Stimulated activated CD8-positive, alpha-beta memory T cell treated with anti-CD3 and anti-CD28 coated beads, Interleukin-15, amount 100 ng/mL, for 4 hours (primary cell): ENCODE data around the gene RASAL2.

Experiments
- DNase-seq, 2 donors: peaks; one replicate each; pipeline ENCODE4 v3.0.0-alpha.2; 2020; ENCODE audit warnings: low read depth in 2 of 2

Gene RASAL2

DNA sequence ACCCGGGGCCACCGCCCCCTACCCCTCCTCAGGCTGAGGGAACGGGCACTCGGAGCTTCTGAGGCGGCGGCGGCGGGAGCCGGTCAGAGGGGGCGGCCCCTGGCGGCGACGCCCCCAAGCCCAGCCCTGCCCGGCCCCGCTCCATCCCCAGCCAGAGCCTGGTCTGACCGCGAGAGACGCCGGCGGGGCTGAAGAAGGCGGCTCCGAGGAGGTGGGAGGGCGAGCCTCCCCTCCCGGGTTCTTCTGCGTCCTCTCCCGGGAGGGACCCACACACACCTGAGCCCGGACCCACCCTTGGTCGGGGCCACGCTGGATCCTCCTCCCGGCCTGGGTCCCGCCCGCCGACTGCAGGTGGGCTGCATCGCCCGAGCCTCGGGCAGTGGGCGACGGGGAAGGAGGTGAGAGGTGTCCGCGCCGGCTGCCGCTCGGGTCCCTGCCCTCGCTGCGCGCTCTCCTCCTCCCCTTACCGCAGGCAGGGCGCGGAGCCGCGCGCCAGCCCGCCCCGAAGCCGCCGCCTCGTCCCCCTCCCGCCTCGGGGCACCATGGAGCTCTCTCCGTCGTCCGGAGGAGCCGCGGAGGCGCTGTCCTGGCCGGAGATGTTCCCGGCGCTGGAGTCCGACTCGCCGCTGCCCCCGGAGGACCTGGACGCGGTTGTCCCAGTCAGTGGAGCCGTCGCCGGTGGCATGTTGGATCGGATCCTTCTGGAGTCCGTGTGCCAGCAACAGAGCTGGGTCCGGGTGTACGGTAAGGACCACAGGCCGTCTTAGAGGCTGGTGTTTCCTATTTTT lies at the start of gene RASAL2:
RASAL2 (plus strand) TSS at position 154 of the 788 bp plus-strand sequence; CDS start at position 543, 389 bp downstream.
- DNase-seq: peak in 1 of 2 donors; percentile 0

DNA sequence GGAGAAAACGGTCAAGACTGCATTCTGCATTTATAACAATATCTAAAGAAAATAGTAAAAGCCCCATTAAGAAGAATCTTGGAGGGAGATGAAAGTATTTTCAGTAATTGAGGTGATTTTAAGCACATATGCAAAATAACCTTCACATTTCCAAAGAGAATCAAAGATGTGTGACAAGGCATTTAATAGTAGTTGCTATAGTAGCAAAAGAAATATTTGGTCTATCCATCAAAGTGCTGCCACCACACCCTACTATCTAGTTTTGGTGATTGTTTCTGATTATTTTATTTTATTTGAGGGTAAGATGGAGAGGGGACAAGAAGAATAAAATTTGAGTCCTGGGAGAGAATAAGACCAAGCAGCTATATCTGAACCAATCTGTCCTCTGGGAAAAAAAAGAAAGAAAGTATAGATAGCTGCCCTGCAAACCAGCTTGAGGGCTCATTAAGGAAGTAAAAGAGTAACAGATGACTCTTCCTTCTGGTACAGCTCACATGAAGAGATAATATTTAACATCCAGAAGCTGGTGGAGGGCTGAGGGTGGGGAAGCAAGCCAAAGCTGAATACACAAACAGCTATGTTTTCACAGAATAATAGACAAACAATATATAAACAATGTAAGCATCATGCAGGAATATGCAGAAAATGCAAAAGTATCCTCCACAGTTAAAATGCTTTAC lies 47.2 kb upstream of the RASAL2 start:
- DNase-seq: no peak

DNA sequence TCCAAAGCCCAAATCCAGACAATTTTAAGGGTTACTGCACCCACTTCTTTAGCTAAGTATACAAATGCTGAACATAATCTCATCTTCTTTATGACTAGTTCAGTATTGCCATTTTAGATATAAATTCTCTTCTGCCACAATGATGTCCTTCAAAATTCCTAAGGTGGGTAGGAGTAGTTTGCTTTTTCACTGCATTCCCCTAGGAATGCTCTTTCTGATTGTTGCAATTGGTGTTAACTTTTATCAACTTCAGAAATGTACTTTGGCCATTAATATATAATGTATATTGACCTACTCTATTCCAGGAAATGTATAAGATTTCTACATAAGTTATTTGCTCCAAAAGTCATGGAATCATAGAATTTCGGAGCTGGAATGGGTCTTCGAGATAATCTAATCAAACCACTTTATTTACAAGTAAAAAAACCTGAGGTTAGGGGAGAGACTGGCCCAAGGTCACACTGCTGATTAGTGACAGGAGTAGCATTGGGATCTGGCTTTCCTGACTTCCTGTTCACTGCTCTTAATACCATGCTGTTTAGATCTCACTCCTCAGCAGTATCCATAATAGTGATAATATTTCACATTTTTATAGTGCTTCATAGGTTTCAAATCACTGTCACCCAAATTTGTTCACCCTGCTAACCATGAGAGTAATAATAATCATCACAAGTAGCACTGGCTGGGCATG lies 46.4 kb upstream of the RASAL2 start:
- DNase-seq: no peak

DNA sequence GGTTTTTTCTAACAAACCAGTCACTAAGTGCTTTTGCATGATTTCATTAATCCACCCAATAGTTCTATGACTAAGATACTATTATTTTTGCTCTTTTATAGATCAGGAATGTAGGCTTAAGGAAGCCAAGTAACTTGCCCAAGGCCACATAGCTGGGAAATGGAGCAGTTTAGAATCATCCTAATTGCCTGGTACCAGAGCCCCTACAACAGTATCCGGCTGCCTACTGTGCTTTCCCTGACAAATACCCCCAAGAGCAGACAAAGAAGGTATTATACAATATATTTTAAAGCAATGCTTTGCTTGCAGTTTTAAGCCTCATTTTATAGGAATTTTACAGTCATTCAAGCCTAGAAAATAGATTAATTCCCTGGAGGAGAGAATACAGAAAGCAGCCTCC lies 45.5 kb upstream of the RASAL2 start:
- DNase-seq: no peak

DNA sequence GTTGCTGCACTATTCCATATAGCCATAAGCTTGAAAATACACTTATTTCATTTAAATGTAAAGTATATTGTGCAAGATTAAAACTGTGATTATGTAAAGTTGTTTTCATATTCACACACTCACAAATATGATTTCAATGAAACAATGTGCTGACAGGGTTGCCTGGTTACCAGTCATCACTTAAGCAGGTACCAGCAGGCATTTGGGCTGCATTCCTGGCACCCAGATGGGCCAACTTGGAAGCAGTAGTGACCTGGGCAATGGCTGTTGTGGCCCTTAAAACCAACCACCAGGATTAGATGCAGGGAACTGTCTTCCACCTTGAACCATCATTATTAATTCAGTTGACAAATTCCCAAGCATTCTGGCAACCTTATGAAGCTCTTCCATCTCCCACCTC lies 45.0 kb upstream of the RASAL2 start:
- DNase-seq: no peak

DNA sequence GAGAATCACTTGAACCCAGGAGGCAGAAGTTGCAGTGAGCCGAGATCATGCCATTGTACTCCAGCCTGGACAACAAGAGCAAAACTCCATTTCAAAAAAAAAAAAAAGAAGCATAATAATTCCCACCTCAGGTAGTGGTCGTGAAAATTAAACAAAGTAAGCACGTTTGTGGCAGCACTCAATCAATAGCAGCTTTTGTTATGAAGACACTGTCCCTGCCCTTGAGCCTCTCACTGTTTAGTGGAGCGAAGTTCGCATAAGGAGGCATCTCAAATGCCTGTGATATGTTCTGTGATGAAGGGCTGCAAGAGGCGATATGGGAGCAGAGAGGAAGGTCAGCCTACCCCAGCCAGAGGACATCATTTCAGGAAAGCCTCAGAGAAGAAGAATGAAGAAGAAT lies 43.8 kb upstream of the RASAL2 start:
- no peak for DNase-seq

DNA sequence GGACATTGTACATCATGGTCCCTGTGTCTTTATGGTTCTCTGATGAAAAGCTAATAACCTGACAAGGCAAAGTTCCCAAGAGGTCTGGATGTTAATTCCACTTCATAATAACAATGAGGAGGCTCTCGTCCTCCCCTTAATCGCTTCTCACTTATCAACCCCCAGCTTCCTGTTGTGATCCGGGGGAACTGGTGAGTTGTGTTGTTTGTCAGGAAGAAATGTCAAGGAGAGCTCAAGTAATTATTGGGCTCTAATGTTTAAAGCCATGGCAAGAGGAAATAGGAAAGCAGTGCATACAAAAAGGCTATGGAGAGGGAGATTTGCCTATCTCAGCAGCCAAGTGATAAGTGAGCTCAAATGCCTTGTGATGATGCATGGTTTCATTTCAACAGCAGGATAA lies 42.8 kb upstream of the RASAL2 start:
- no peak for DNase-seq

DNA sequence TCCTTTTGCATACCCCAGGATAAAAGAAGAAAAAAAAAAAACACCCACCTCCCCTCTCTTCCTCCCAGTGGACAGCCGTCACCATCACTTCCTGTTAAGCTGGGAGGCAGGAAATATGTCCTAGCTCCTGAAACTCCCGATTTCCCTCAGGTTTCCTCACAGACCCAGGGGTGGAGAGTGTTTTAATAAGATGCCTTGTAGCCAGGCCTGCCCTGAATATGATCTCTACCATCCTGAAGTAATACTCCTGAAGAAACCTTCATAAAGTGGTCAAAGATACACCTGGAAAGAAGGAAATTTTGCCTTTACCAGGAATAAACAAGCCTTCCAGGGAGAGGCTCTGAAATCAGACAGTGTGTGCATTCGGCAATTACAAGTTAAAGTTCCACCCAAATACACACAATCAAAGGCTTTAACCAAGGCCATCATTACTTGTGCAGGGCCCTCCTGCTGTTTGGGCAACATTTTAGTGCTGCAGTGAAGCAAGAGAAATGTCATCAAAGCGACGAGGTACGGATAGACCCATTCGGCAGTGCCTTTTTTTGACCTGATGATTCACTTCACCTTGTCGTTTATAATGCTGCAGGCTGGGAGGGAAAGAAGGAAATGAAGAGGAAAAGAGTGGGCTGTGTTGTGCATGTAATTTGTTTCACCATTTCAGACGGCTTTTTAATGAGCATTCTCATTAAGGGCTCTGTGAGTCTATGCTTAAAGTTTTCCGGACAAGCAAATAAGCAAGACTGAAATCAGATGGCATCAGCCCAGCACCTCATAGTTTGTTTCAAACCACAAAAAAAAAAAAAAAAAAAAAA lies 41.0 kb upstream of the RASAL2 start:
- no peak for DNase-seq

DNA sequence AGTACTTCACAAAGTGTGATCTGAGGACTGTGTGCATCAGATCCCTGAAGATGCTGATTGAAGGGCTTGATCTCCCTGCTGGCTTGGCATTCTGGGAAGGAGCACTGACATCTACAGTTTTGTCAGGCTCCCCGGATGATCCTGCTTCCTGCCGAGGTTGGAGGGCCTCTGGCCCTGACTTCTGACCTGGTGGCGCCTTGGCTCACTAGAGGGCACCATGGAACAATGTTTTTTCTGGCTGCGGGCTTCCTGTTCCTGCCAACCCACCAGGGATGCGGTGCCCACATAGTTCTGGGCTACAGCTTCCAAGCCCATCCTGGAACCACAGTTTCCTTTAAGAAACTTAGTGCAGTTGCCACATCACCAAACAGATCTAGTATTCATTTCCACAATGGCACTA lies 38.8 kb upstream of the RASAL2 start:
- DNase-seq: no peak

DNA sequence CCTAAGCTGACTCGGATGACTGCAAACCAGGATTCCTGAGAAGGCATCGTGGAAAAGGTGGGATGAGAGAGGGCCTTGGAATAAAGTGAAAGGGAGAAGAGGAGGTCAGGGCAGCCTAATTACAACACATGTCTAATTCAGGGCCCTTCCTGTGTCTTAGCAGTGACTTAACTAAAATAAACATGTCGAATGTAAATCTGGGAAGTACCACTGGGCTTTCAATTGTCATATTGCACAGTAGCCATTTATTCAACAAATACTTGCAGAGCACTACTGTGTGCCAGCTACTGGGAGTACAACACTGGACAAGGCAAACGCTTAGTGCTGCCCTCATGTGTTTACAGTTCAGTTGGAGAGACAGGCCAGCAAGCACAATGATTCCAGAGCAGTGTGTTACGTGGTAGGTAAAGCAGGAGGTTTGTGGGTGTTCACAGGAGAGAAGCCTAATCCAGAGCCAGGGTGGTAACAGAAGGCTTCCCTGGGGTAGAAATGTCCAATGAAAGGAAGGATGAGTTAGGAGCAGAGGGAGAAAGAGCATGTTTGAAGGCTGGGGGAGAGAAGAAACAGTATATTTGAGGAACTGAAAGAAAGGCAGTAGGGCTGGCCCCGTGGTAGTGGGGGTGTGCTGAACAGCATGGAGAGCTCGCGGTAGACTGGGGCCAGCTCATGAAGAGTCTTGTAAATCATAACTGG lies 38.0 kb upstream of the RASAL2 start:
- no peak for DNase-seq

DNA sequence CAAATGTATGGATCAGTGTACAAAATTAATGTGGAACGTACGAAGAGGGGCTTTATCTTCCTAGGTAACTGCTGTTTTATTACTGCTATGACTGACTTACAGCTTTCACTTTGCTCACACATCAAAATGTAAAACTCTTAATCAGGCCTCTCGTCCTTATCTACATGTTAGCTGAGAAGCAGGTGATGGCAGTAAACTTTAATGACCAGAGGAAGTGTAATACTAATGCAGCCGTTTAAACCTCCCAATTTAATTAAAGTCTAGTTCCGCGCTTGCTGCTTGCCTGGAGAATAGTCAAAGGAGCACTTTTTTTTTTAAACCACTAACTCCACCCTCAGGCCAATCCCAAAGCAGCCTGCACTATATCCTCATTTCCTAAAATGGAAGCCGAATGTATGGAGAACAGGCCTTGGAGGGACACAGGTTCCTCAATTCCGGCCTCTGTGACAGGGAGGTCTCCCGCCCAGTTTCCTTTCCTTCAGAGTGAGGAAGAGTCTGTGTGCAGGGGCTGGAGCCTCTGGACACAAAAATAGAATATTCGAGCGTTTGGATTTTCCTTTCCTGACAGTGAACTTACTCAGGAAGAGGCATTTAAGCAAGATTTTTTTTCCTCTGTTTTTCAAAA lies 36.7 kb upstream of the RASAL2 start:
- DNase-seq: no peak

DNA sequence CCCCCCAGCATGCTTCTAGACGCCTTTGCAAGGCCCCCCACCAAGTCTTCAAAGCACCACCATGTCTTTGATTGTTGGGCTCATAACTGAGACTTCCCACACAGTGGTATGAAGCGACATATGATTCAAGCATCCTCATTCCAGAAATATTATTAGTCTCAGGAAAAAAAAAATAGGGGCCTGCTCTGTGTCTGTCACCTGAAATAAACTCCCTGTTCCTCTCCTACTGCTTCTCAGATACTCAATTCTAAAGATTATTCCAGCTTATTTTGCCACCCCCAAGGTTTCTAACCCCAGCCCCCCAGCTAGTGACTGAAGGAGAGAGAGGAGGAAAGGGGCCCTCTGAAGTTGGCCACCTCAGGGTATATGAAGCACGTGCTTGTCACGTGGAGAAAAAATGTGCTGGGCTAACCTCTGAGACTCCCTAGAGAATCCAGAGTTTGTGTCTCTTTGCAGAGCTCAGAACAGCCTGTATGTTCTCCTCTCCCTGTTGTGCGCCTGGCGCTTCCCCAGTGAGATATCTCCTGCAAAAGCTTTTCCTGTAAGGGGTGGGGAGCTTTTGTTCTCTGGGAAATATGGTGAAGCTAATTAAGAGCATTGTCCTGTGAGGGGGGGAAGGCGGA lies 35.9 kb upstream of the RASAL2 start:
- no peak for DNase-seq

DNA sequence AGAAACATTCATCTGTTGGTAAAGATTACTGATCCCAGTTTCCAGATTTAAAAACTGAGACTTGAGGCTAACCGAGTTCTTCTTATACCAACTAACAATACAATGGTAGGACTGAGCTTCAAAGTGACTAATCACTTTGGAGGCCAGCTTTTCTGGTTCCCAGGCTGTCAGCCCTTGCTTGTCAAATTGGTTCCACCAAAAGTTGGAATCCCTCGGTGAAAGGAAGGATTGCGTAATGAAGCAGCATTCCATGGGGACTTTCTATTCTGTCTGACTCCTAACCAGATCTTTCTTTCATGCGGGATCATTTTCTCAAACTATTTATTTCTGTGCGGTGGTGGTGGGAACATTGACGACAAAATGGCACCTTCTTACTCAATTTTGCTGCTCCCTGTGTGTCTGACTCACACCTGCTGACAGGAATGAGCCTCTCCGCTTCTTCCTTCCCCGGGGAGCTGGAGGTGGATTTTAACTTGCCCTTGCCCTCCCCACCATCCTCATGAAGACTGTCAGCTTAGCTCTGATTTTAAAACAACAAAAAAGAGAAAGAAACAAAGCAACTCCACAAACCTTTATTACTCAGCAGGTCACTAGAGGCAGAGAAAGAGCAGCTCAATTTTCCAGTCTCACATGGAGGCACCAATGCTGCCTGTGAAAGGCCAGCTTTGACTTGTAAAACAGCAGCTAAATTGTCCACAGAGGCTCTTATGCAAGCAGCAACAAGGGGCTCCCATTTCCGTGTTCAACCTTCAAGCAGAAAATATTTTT lies 32.9 kb upstream of the RASAL2 start:
- no peak for DNase-seq

DNA sequence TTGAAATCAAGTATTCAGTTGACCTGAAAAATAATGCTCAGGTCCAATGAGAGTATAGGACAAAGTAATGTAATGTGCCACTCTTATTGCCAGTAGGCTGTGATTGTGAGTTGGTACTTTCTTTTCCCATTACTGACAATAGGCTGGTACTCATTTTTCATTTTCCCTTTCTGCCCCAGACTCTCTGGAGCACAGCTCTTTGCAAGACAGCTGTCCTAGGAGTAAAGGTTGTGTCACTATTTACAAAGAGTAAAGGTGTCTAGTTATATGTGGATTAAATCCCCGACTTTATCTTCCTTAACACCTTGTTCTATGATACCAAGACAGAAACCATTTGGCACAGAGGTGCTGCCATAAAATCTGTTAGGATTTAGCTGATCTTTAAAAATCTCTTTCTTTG lies 32.3 kb upstream of the RASAL2 start:
- DNase-seq: no peak

DNA sequence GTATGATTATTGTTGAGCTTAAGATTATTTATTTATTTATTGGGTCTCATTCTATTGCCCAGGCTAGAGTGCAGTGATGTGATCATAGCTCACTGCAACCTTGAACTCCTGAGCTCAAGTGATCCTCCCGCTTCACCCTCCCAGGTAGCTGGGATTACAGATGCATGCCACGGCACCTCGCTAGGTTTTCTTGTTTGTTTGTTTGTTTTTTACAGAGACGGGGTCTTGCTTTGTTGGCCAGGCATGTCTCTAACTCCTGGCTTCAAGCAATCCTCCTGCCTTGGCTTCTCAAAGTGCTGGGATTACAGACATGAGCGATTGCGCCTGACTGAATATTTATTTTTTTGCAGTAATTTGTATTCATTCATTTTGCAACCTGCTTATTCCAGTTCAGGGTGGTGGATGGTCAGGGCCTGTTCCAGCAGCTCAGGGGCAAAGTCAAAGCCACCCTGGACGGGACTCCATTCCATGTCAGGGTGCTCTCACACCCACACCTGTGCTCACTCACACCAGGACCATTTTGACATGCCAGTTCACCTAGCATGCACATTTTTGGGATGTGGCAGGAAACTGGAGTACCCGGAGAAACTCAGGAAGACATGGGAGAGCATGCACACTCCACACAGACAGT lies 29.6 kb upstream of the RASAL2 start:
- DNase-seq: no peak

DNA sequence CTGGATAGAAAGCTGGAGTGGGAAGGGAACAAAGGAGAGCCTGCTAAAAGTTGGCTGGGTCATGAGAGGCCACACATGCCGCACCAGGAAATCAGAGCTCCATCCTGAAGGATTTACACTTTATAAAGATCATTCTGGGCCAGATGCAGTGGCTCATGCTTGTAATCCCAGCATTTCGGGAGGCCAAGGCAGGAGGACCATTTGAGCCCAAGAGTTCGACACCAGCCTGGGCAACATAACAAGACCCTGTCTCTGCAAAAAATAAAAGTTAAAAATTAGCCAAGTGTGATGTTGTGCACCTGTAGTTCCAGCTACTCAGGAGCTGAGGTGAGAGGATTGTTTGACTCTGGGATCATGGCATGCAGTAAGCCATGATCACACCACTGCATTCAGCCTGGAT lies 28.7 kb upstream of the RASAL2 start:
- no peak for DNase-seq

DNA sequence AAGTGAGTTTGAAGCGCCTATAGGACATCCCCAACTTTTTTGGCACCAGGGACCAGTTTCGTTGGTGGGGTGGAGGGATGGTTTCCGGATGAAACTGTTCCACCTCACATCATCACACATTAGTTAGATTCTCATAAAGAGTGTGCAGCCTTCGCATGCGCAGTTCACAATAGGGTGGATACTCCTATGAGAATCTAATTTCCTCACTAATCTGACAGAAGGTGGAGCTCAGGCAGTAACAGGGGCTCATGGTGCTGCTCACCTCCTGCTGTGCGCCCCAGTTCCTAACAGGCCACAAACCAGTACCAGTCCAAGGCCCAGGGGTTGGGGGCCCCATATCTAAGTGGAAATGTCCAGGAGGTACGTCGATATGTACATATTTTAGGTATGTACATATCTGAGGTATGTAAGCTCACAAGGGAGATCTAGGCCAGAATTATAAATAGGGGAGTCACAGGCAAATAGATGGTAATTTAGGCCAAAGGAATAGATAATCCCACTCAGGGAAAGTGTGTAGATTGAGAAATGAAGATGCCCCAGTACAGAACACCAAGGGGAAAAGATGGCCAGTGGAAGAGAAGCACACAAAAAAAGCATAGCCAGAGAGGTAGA lies 27.5 kb upstream of the RASAL2 start:
- DNase-seq: no peak

DNA sequence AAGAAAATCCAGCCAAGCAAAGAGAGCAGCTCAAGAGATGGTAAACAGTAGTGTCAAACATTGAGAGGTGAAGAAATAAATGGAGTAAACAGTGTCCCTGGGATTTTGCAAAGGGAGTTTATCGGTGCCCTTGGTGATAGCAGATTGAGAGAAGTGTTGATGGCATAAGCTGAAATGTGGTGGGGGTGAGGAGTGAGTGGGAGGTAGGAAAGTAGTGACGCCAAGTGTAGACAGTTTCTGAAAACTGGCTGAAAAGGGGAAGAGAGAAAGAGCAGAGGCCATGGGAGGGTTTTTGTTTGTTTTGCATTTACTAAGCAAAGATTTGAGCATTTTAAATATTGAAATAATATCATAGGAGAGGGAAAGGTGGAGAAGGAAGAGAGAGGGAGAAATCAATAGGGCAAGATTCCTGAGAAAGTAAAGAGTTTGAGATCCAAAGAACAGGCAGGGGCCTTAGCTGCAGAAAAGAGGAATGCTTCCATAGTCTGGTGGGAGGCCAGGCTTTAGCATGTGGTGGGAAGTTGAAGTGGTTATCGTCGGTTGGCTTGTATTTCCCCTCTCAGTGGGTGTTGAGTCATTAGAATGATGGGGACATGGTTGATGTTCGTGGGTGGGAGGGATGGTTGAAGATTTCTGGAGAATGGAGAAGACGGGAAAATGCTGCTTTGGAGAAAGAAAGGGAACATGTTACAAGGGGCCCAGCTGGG lies 26.8 kb upstream of the RASAL2 start:
- DNase-seq: no peak
